ENCODE data around the gene MACROH2A2. TPM values are rescaled to one million over a fixed set of nuclear protein-coding genes. Genes with fewer than 3 reads are reported as not detected.
"Not testable (repeated sequence)": the region's sequence is repeated elsewhere in the genome, so short reads cannot be mapped to it uniquely, and the experiment has no call there.

Gene MACROH2A2
- total RNA-seq, 1 donor from 2014 or later = 15.5 TPM

DNA sequence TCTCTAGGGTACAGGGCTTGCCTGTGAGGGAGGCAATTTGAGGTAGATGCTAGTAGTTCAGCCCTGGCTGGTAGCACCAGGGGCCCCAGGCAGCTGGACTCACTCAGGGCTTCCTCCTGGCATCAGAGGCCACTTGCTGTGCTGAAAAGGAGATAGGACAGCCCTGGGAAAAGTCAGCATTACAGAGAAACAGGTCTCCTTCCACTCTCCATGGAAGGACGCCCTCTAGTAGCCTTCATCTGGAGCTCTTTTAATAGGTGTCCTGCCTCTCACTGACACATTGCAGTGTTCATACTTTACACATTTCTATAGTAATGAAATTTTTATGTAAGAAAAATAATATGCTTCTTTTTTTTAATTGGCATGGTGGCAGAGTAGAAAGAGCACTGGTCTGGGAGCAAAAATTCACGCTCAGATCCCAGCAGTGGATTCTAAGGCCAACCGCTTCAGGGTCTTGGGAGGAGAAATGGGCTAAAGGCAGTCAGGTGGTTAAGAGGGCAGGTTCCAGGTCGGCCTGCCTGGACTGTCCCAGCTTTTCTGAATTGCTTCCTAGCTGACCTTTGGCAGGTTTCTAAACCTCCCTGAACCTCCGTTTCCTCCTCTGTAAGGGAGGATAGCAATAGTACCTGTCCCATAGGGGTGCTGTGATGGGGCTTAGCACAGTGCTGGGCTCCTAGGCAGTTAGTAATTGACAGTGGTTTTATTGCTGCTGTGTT is 44.2 kb downstream of the MACROH2A2 start:
- H3K4me3 ChIP-seq = no peak overlapping the region
- no peaks in the 10 kb centered on the region for H3K9me3 ChIP-seq
- no peak for DNase-seq (ENCODE audit: extremely low spot score in 2 of 2)
- H3K27me3 ChIP-seq = no peaks in the 10 kb centered on the region
- H3K4me1 ChIP-seq = no peaks in the 10 kb centered on the region
- H3K27ac ChIP-seq = no peak overlapping the region
- TF ChIP-seq CTCF (IDR thresholded peaks at IDR 0.05) (no peak), POLR2A (IDR thresholded peaks at IDR 0.05) (no peak), POLR2AphosphoS5 (IDR thresholded peaks at IDR 0.05; ENCODE audit: insufficient read depth in 1 of 2, low read depth in 1 of 2) (no peak)
- intact Hi-C loops (cut with DNase I) = no loop called here
- peaks cover 0 to 45% of the 10 kb centered on the region in 2 donors for H3K36me3 ChIP-seq

DNA sequence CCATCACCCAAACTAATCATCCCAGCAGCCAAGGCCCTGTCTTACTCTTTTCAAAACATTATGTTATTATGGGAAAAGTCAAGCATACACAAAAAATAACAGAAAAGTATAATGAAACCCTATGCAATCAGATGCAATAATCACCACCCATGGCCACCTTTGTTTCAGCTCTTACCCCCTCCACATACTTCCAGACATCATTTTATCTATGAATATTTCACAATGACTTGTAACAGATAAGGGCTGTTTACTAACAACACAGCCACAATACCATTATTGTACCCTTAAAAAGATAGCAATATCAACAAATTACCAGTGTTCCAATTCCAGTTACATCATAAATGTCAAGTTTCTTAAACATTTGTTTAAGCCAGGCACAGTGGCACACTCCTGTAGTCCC is 44.8 kb downstream of the MACROH2A2 start:
- no peak overlapping the region for H3K4me3 ChIP-seq
- H3K27me3 ChIP-seq = no peaks in the 10 kb centered on the region
- TF ChIP-seq POLR2A (IDR thresholded peaks at IDR 0.05) = no peak
- no peak for TF ChIP-seq CTCF (IDR thresholded peaks at IDR 0.05)
- TF ChIP-seq POLR2AphosphoS5 (IDR thresholded peaks at IDR 0.05; ENCODE audit: insufficient read depth in 1 of 2, low read depth in 1 of 2) = no peak
- intact Hi-C loops (cut with DNase I) = no loop called here
- H3K4me1 ChIP-seq = no peaks in the 10 kb centered on the region
- H3K36me3 ChIP-seq = peaks cover 0 to 39% of the 10 kb centered on the region in 2 donors
- H3K9me3 ChIP-seq = no peaks in the 10 kb centered on the region
- no peak for DNase-seq (ENCODE audit: extremely low spot score in 2 of 2)
- no peak overlapping the region for H3K27ac ChIP-seq

DNA sequence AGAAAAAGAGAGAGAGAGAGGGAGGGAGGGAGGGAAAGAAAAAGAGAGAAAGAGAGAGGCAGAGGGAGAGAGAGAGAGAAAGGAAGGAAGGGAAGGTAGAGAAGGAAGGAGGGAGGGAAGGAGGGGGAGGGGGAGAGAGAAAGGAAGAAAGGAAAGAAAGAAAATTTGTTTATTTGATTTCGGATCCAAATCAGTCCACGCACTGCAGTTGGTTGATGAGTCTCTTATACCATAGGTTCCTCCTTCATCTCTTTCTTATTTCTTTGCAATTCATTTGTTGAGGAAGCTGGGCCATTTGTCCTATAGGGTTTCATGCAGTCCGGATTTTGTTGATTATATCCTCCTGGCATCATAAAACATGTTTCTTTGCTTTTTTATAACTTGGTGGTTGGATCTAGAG is 45.6 kb downstream of the MACROH2A2 start:
- H3K4me1 ChIP-seq = no peaks in the 10 kb centered on the region
- intact Hi-C loops (cut with DNase I) = no loop called here
- H3K36me3 ChIP-seq = peaks cover 0 to 32% of the 10 kb centered on the region in 2 donors
- no peaks in the 10 kb centered on the region for H3K27me3 ChIP-seq
- H3K9me3 ChIP-seq = no peaks in the 10 kb centered on the region
- H3K27ac ChIP-seq = no peak overlapping the region
- H3K4me3 ChIP-seq = no peak overlapping the region
- DNase-seq (ENCODE audit: extremely low spot score in 2 of 2) = no peak
- no peak for TF ChIP-seq CTCF (IDR thresholded peaks at IDR 0.05)
- no peak for TF ChIP-seq POLR2A (IDR thresholded peaks at IDR 0.05)
- no peak for TF ChIP-seq POLR2AphosphoS5 (IDR thresholded peaks at IDR 0.05; ENCODE audit: insufficient read depth in 1 of 2, low read depth in 1 of 2)

GRCh38 chr10:70101068-70101562 is 48.5 kb downstream of the MACROH2A2 start:
- H3K9me3 ChIP-seq; intact Hi-C loops (cut with DNase I); H3K4me1 ChIP-seq; H3K27ac ChIP-seq; DNase-seq (ENCODE audit: extremely low spot score in 2 of 2); H3K4me3 ChIP-seq; H3K27me3 ChIP-seq: not testable (repeated sequence)
- peaks cover 0 to 23% of the 10 kb centered on the region in 2 donors for H3K36me3 ChIP-seq

- H3K4me1 ChIP-seq = no peaks in the 10 kb centered on the region
- H3K4me3 ChIP-seq = no peak overlapping the region
- DNase-seq (ENCODE audit: extremely low spot score in 2 of 2) = no peak
- intact Hi-C loops (cut with DNase I) = no loop called here
- H3K9me3 ChIP-seq = no peaks in the 10 kb centered on the region
- H3K27me3 ChIP-seq = no peaks in the 10 kb centered on the region
- TF ChIP-seq CTCF (IDR thresholded peaks at IDR 0.05) (no peak), POLR2AphosphoS5 (IDR thresholded peaks at IDR 0.05; ENCODE audit: insufficient read depth in 1 of 2, low read depth in 1 of 2) (no peak), POLR2A (IDR thresholded peaks at IDR 0.05) (no peak)
- no peak overlapping the region for H3K27ac ChIP-seq
- peaks cover 0 to 23% of the 10 kb centered on the region in 2 donors for H3K36me3 ChIP-seq
Observed at GRCh38 chr10:70101668-70102067, 49.0 kb downstream of the MACROH2A2 start.
